ENCODE data around the gene VWA8.

VWA8 gene

DNA sequence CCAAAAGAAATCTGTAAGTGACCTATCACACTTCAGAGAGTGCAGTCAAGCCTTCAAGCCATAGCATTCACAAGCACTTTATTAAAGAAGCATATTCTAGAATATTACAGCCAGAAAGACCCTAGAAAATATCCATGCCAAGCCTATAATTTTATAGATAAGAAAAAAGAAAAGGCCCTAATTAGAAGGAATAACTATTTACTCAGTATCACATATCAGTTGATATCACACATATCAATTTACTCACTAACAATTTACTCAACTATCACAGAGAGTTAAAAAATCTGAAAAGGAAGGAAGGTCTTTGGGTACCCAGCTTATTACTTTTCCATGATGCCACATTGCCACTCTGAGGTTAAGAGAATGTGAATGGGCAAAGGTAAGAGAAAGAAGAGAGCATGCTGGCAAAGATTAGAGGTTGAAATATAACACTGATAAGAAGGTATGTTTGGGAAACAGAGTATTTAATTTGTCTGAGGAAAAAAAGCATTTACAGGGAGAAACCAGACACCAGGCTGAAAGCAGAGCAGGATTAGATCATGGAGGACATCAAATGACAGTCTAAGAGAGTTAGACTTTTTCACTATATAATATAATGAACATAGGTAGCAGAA, 186.2 kb downstream of the VWA8 start:
- ChIA-PET POLR2A (no interaction called here), CTCF (no interaction called here)
- TF ChIP-seq, protein P1, sequence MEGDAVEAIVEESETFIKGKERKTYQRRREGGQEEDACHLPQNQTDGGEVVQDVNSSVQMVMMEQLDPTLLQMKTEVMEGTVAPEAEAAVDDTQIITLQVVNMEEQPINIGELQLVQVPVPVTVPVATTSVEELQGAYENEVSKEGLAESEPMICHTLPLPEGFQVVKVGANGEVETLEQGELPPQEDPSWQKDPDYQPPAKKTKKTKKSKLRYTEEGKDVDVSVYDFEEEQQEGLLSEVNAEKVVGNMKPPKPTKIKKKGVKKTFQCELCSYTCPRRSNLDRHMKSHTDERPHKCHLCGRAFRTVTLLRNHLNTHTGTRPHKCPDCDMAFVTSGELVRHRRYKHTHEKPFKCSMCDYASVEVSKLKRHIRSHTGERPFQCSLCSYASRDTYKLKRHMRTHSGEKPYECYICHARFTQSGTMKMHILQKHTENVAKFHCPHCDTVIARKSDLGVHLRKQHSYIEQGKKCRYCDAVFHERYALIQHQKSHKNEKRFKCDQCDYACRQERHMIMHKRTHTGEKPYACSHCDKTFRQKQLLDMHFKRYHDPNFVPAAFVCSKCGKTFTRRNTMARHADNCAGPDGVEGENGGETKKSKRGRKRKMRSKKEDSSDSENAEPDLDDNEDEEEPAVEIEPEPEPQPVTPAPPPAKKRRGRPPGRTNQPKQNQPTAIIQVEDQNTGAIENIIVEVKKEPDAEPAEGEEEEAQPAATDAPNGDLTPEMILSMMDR (IDR thresholded peaks at IDR 0.05; ENCODE audit: insufficient read depth, low read length, missing control alignments) = no peak
- H3K4me3 ChIP-seq (ENCODE audit: low read depth, low read length) = no peak overlapping the region
- no peak for DNase-seq (ENCODE audit: low read depth, low spot score)

DNA sequence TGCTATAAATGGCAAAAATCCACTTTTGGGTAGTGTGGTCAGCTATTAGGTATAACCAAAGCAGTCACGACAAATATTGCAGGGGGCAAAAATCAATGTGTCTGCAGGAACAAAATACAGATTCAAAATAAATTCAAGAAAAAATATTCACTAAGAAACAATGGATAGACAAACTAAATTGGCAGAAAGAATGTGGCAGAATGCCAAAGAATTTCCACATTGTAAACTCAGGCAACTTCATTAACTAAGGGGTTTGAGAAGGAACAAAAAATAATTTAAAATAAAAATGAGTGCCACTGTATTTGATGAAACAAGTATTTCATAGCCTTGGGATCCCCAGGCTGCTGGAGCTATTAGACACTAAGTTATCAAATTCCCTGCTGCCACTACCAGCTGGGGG, 193.1 kb downstream of the VWA8 start:
- H3K4me3 ChIP-seq (ENCODE audit: low read depth, low read length) = no peak overlapping the region
- DNase-seq (ENCODE audit: low read depth, low spot score) = no peak
- POLR2A ChIA-PET = no interaction called here
- CTCF ChIA-PET = no interaction called here
- TF ChIP-seq, protein P1 (IDR thresholded peaks at IDR 0.05; ENCODE audit: insufficient read depth, low read length, missing control alignments) = no peak

DNA sequence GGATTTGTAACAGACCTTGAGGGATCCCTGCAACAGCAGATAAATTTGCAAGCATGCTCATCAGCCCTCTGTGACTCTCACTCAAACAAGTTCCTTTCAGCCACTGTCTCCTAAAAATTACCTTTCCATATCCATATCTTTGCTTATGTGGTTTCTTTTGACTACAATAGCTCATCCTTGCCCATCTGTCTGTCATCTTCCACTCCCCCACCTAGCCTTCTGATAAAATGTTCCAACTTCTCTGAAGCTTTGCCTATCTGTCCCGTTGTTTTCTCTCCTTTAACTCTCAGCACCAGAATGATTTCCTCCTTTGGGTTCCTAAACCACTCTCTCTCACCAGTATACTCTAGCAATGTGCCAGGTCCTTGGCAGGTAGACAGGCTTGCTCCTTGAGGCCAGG, 194.5 kb downstream of the VWA8 start:
- H3K4me3 ChIP-seq (ENCODE audit: low read depth, low read length) = no peak overlapping the region
- no peak for DNase-seq (ENCODE audit: low read depth, low spot score)
- TF ChIP-seq, protein P1 (IDR thresholded peaks at IDR 0.05; ENCODE audit: insufficient read depth, low read length, missing control alignments) = no peak
- CTCF ChIA-PET = interaction anchor here (0.6 to 1.6 kb wide), 2 partner anchors 18 to 95 kb away, joined by 3 read pairs; no protein-coding TSS in a partner anchor
- POLR2A ChIA-PET = no interaction called here

DNA sequence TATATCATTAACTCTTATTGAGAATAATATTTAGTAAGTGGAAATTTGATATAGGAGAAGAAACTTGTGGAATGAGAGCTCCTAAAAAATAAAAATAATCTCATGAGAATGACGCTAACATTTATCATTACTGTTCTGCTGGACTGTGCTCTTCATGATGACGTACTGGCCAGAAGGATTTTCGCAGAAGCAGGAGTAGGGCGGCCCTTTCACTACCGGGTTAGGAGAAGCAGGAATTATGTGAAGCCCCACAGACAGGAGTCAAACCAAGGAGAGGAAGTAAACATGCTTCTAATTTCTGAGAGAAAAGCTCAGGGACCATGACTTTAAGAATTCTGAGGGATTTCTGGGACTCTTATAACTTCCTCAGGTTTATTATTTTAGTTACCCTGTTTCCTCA, 195.1 kb downstream of the VWA8 start:
- DNase-seq (ENCODE audit: low read depth, low spot score) = no peak
- CTCF ChIA-PET = interaction anchor here (1.6 kb wide), 1 partner anchor 19 kb away, joined by 3 read pairs; no protein-coding TSS in a partner anchor
- POLR2A ChIA-PET = no interaction called here
- no peak overlapping the region for H3K4me3 ChIP-seq (ENCODE audit: low read depth, low read length)
- TF ChIP-seq, protein P1 (IDR thresholded peaks at IDR 0.05; ENCODE audit: insufficient read depth, low read length, missing control alignments) = no peak

DNA sequence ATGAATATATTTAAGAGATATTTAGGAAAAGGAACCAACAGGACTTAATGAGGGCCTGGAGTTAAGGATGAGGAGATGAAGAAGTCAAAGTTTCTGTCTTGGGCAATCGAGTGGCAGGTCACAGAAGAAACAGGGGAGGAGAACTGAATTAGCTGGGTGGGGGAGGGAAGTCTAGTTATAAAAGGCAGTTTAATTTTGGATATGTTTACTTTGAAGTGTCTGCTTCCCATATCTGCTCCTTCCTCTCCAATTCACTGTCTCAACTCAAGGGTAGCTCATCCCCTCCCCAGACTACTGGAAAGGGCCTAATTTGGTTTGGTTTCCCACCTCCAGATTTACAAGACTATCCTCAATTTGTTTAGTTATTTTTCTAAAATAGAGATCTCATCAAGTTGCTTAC, 195.9 kb downstream of the VWA8 start:
- TF ChIP-seq, protein P1 (IDR thresholded peaks at IDR 0.05; ENCODE audit: insufficient read depth, low read length, missing control alignments) = no peak
- H3K4me3 ChIP-seq (ENCODE audit: low read depth, low read length) = no peak overlapping the region
- ChIA-PET CTCF (interaction anchor here (1.6 kb wide), 1 partner anchor 19 kb away, joined by 3 read pairs; no protein-coding TSS in a partner anchor), POLR2A (no interaction called here)
- DNase-seq (ENCODE audit: low read depth, low spot score) = no peak

DNA sequence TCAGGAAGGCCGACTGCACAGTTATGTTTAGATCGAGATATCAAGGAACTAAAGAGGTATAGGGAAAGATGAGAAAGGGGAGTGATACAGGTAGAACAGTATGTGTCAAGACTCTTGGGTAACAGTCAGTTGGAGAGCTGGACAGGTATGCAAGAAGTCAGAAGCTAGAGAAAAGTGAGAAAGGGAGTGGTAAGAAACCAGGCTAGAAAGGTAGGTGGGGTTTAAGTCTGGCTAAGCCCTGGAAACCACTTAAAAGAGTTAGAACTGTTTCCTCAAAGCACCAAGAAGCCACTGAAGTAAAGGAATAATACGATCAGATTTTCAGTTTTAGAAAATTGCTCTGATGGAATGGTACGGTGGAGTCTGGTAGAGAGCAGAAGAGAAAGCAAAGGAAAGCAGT, 196.4 kb downstream of the VWA8 start:
- ChIA-PET CTCF (no interaction called here), POLR2A (no interaction called here)
- TF ChIP-seq, protein P1 (IDR thresholded peaks at IDR 0.05; ENCODE audit: insufficient read depth, low read length, missing control alignments) = no peak
- H3K4me3 ChIP-seq (ENCODE audit: low read depth, low read length) = no peak overlapping the region
- no peak for DNase-seq (ENCODE audit: low read depth, low spot score)

Data from AG04449 (cell line).